H4 (cell line): Measurements from ENCODE around the gene EHD4. TPM values are rescaled to one million over a fixed set of nuclear protein-coding genes. Genes with fewer than 3 reads are reported as not detected.

ENCODE experiments used
- DNase-seq: peaks from one replicate; pipeline ENCODE4 v3.0.0-alpha.2; 2015; ENCODE audit warnings: low spot score
- total RNA-seq: library from RNA; depleted of rRNA; stranded (reverse); fragments of >200 nt; shearing (Covaris generic); gene quantifications from 2 replicates; pipeline ENCODE4 v1.2.3, GENCODE V29; 2014

EHD4 gene
- total RNA-seq, 1 experiment from 2014 or later: 6.8 TPM

DNA sequence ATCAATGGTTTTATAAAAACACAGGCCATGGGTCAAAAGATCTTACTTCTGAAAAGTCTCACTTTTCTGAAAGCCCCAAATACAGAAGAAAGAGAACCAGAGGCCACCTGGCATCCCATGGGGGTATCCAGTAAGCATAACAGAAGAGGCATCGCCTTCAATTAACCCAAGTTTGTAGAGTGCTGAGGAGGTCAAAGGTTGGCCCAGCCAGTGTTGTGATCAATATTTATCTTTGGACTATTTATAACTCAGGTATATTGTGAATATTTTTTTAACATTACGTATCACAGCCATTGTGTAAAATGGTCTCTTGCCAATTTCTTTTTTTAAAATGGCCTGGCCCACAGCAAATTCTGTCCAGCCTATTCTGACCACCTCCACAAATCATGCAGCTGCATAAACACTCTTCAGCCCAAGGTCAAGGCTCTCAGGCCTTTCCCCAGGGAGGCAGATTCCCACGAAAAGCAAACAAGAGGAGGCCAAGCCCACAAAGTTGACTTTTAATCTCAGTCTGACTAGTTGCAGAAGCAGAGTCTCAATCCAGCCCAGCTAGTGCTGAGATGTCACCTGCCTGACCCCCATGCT is 52.3 kb downstream of the EHD4 start:
- DNase-seq: no peak

GRCh38 chr15:41919201-41919820 is 53.0 kb downstream of the EHD4 start:
- no peak for DNase-seq

GRCh38 chr15:41918506-41919126 is 53.7 kb downstream of the EHD4 start:
- no peak for DNase-seq

GRCh38 chr15:41917767-41918430 is 54.5 kb downstream of the EHD4 start:
- peak; percentile 74 for DNase-seq

DNA sequence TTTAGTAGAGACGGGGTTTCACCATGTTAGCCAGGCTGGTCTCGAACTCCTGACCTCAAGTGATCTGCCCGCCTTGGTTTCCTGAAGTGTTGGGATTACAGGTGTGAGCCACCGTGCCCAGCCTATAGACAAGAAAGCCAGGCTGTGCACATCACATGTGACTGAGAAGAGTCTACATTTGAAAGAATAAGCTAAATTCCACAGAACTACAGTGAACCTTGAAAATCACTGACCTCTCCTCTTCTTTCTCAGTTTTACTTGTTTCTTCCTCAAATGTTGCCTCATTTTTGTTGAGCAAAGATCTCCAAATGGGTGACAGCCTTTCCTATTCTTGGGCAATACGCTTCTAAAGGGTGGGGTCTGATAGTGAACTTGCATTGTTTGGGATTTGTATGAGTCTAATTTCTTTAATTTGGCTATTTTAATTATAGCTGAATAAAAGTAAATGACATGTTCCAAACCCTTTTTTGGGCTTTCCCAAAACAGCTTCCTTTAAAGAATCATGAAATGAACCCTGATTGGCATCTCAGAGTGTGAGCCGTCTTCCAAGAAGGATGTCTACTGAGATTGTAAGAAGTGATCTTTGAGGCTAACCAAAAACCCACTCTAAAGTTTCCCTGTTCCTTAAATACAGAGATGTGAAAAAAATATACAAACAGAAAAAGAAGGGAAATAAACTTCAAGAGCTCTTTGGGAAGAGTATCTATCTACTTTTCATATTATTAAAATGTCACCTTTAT is 56.9 kb downstream of the EHD4 start:
- no peak for DNase-seq

GRCh38 chr15:41914411-41914810 is 57.9 kb downstream of the EHD4 start:
- no peak for DNase-seq

DNA sequence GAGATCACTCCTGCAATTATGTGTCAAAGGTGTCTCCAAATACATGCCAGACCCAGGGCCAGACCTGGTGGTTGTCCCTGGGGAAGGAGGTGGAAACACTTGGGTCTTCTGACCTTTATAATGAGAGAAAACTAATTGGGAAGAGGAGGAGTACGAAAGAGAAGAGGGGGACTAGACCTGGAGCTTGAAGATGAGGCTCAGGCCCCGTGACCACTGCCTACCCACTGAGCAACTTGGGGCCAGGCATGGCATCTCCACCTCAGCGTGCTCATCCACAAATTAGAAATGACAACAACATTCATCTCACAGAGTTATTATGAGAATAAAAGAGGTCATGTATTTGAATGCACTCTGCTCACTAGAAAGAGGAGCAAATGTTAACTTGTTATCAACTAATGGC is 59.1 kb downstream of the EHD4 start:
- no peak for DNase-seq

- no peak for DNase-seq
Measured at GRCh38 chr15:41911691-41912345, 60.5 kb downstream of the EHD4 start.

- DNase-seq: no peak
Measured at GRCh38 chr15:41908736-41909461, 63.5 kb downstream of the EHD4 start.

DNA sequence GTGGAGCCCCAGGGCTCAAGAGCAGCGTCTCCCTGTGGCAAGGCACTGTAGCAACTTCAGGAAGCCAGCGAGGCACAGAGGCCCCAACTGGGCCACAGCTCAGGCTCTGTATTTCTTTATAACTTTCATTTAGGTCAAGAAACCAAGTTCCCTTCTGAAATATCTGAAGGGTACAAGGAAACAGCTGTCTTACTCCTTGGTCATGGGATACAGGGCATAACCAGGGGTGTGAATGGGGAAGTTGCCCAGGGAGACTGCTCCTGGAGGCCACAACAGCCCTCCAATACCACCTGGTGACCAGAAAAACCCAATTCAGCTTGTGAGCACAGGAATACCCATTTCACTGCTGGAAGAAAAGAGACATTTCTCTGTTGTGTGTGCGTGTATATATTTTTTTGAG is 65.2 kb downstream of the EHD4 start:
- DNase-seq: no peak

DNA sequence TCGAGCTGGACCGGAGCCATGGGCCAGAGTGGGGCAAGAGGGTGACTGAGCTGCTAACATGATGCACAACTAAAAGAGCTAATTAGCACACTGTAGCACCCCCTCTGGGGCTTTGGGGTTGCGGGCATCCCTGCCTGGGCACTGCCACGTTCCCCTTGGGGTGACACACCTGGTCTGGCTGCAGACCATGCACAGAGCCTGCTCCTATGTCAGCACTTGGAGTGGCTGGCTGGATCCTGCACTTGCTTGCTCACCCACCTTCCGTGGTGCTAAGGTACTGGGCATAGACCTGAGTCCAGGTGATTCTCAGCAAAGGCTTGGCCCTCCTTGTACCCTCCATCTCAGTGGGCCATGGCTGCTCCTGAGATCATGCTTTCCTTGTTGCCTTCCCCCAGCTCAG is 65.7 kb downstream of the EHD4 start:
- no peak for DNase-seq

DNA sequence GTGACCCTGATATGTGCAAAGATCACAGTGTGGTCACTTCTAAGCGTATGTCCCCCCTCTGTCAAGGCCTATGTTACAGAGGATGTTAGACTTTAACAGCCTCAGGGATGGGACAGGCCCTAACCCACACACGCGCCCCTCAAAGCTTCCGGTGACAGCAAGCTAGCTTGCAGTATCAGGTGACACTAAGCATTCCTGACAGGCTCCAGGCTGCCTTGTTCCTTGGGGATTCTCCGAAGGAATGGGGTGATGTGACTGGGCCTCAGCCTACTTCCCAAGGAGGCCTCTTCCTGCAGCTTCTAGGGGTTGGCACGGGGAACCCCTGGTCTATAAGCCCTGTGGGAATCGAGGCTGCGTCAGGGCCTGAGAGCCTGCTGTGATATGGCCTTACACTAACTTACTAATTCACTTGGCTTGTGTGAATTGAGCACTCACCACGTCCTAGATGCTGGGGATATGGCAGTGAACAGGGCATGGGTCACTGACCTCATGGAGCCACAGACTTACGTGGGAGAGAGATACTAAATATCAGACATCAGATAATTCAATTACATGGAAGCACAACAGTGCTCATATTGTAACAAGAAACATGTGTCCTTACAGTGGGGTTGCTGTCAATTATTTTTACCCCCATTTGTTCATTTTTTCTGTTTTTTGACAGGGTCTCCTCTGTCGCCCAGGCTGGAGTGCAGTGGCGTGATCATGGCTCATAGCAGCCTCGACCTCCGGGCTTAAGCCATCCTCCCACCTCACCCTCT is 67.1 kb downstream of the EHD4 start:
- no peak for DNase-seq

GRCh38 chr15:41904541-41905005 is 67.8 kb downstream of the EHD4 start:
- peak; percentile 61 for DNase-seq

- DNase-seq: no peak
Measured at GRCh38 chr15:41903782-41904181, 68.6 kb downstream of the EHD4 start.

- no peak for DNase-seq
Measured at GRCh38 chr15:41901431-41901830, 70.9 kb downstream of the EHD4 start.

- no peak for DNase-seq
Measured at GRCh38 chr15:41900526-41901380, 71.6 kb downstream of the EHD4 start.

- DNase-seq: no peak
Measured at GRCh38 chr15:41899854-41900442, 72.4 kb downstream of the EHD4 start.

DNA sequence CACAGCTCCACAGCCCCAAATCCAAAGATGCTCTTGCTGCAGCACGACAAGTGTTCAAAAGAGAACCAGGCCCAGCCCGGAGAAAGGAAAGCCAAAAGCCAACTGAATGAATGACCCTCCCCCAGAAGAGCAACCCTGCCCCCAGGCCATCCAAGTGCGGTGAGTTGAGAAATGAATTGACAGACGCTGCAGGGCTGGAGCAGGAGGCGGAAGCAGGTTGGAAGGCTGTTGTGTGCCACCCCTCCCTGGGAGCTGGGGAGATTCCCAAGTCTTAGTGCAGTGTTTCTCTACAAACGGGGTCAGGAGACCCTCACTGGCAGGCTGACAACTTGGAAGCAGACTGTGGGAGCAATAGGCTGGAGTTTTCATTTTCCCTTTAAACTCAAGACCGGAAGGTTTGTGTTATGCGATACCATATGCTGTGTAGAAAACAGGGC is 75.0 kb downstream of the EHD4 start:
- no peak for DNase-seq

DNA sequence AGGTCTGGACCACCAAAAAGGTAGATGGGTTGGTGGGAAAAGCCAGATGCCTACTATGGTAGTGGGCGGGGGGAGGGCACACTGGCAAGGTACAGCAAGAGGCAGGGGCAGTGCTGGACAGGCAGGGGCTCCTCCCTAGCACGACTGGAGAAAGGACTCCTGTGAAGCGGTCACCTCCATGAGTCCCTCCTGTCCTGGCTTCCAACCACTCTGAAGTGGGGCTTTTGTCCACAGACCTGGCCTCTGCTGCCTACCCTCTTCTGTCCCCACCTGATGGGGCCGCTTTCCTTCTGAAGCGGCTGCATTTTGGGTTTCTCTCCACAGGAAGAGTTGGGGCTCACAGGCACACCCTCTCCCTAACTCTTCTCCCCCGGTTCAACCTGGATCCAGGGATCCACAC is 75.8 kb downstream of the EHD4 start:
- no peak for DNase-seq
